GM12878 (cell line): ENCODE measurements around the gene AFAP1L2. TPM values are rescaled to one million over a fixed set of nuclear protein-coding genes. Genes with fewer than 3 reads are reported as not detected.
A peak's percentile ranks its signal among the peaks of the same experiment; 100 is the strongest.

Experiments
- ATAC-seq: fragments of 200-7000 bp; cut with Tn5 transposase; 3 replicates; pipeline ENCODE4 v1.9.1; 2020; ENCODE audit warnings: mild to moderate bottlenecking, moderate library complexity
- BruUV-seq: library from RNA; stranded (reverse); fragments of 400-500 nt; replicated peaks from 2 replicates; lab custom pipeline; 2021; lab: Mats Ljungman, UMichigan
- CTCF ChIA-PET: fragments of 300-600 bp; sonication (Branson Sonifier 250); formaldehyde crosslinking; extraction: SDS; loops from one replicate; lab custom pipeline; 2021; ENCODE audit warnings: inconsistent platforms; lab: Yijun Ruan, JAX
- POLR2A ChIA-PET: fragments of 350-600 bp; formaldehyde crosslinking; extraction: SDS; loops from one replicate; lab custom pipeline; 2021; ENCODE audit warnings: inconsistent platforms; lab: Charles Lee
- RAD21 ChIA-PET: fragments of 300-600 bp; sonication (Branson Sonifier 250); formaldehyde crosslinking; loops from one replicate; lab custom pipeline; 2023; ENCODE audit warnings: antibody characterized with exemption; ENCODE audit not compliant: unreplicated experiment; lab: Charles Lee
- SMC1A ChIA-PET: fragments of 300-600 bp; sonication (Branson Sonifier 250); formaldehyde crosslinking; loops from one replicate; lab custom pipeline; 2023; ENCODE audit not compliant: unreplicated experiment, uncharacterized antibody; lab: Charles Lee
- DNase-seq: peaks from one replicate; pipeline ENCODE4 v3.0.0-alpha.2; 2011; ENCODE audit warnings: low read depth, low spot score
- FAIRE-seq: peaks from 3 replicates; lab custom pipeline; 2011; peaks lifted over from hg19 to GRCh38; lab: Jason Lieb, UNC
- H2AFZ ChIP-seq: 2 replicates; pipeline ENCODE4 v1.6.0; 2011; ENCODE audit warnings: low read depth, low read length, control low read depth; ENCODE audit not compliant: control insufficient read depth
- H3K27ac ChIP-seq: 2 replicates; pipeline ENCODE4 v1.5.1; 2011; ENCODE audit warnings: control low read depth; ENCODE audit not compliant: control insufficient read depth, insufficient read depth
- H3K27me3 ChIP-seq, 2 experiments: replicated peaks in 1 of 2; 2 replicates each; pipeline versions ENCODE4 v1.6.0 to v1.6.1; 2011; ENCODE audit warnings: low read length in 1 of 2; ENCODE audit not compliant: control insufficient read depth in 2 of 2, insufficient read depth in 2 of 2
- H3K36me3 ChIP-seq, 2 experiments: 2 replicates each; pipeline ENCODE4 v1.5.1; 2011; ENCODE audit warnings: low read length in 1 of 2; ENCODE audit not compliant: control insufficient read depth in 2 of 2, insufficient read depth in 2 of 2
- H3K4me1 ChIP-seq: 2 replicates; pipeline ENCODE4 v1.6.1; 2011; ENCODE audit warnings: mild to moderate bottlenecking, low read length, moderate library complexity, mixed read lengths; ENCODE audit not compliant: control insufficient read depth, insufficient read depth
- H3K4me2 ChIP-seq: 2 replicates; pipeline ENCODE4 v1.6.0; 2011; ENCODE audit warnings: control low read depth; ENCODE audit not compliant: control insufficient read depth, insufficient read depth
- H3K4me3 ChIP-seq: fragments of 200-600 bp; sonication (generic); 2 replicates; pipeline ENCODE4 v1.5.1; 2016
- H3K79me2 ChIP-seq: 2 replicates; pipeline ENCODE4 v1.6.0; 2011; ENCODE audit warnings: low read length; ENCODE audit not compliant: control insufficient read depth, insufficient read depth
- H3K9ac ChIP-seq: 2 replicates; pipeline ENCODE4 v1.8.0; 2011; ENCODE audit warnings: low read length, control low read depth, mixed read lengths; ENCODE audit not compliant: control insufficient read depth, insufficient read depth
- H3K9me3 ChIP-seq: replicated peaks from 3 replicates; pipeline ENCODE4 v1.5.1; 2011; ENCODE audit warnings: mild to moderate bottlenecking, low read length; ENCODE audit not compliant: control insufficient read depth, insufficient read depth
- H4K20me1 ChIP-seq: 2 replicates; pipeline ENCODE4 v1.6.0; 2011; ENCODE audit not compliant: control insufficient read depth, insufficient read depth
- BCL3 ChIP-seq: IDR thresholded peaks from 2 replicates; pipeline ENCODE4 v1.6.1; 2011; ENCODE audit warnings: borderline replicate concordance, low read depth, mild to moderate bottlenecking, moderate library complexity, low read length; ENCODE audit not compliant: insufficient read depth, poor library complexity, severe bottlenecking
- CREB1 ChIP-seq: IDR thresholded peaks from 2 replicates; pipeline ENCODE4 v1.6.1; 2012; ENCODE audit warnings: low read depth, mild to moderate bottlenecking, inconsistent platforms
- IKZF2 ChIP-seq, 2 experiments: fragments of 450-650 bp; IDR thresholded peaks; 2 replicates each; pipeline ENCODE4 v1.6.1; 2017; ENCODE audit warnings: mild to moderate bottlenecking in 2 of 2, moderate library complexity in 2 of 2
- WGBS: methylation state at CpG from one replicate; pipeline ENCODE4 v1.1.6; 2016; ENCODE audit warnings: low lambda C conversion rate; ENCODE audit not compliant: insufficient replicate concordance, insufficient coverage; ENCODE audit errors: missing lambda C conversion rate; 5-methylcytosine and 5-hydroxymethylcytosine counted together
- in situ Hi-C: fragments of 300-500 bp; cut with MboI; formaldehyde crosslinking; loops from 9 replicates; pipeline ENCODE4 v1.14.3; 2018; ENCODE audit warnings: mixed read lengths
- intact Hi-C: fragments of 100-400 bp; cut with micrococcal nuclease; formaldehyde crosslinking; loops from one replicate; pipeline ENCODE4 v1.14.2; 2022; ENCODE audit not compliant: unreplicated experiment
- polyA plus RNA-seq, 11 experiments: library from polyadenylated mRNA; depleted of rRNA in 4 of 11; unstranded in 6 of 11; stranded (reverse) in 5 of 11; fragments of >200 nt; fragmentation: Nextera tagmentation in 4 of 11; fragmentation: Illumina TruSeq in 1 of 11; extraction: Ambion mirVana in 4 of 11; extraction: Trizol in 1 of 11; gene quantifications; 1 replicate in 1 of 11; 2 replicates in 10 of 11; pipeline versions ENCODE4 v1.2.1 to v1.2.3, GENCODE V29; 2011 to 2016; ENCODE audit warnings: inconsistent platforms in 2 of 11, missing spikeins in 2 of 11, low read depth in 1 of 11
- total RNA-seq, 4 experiments: library from RNA; depleted of rRNA in 3 of 4; stranded (reverse); fragments of >200 nt in 3 of 4; fragmentation: Illumina TruSeq in 1 of 4; extraction: Trizol in 1 of 4; gene quantifications; 2 replicates each; pipeline versions ENCODE4 v1.2.1 to v1.2.3, GENCODE V29; 2013 to 2021

AFAP1L2 gene
- total and polyA plus RNA-seq, 10 of the 15 experiments (the other 5 are each of a cell fraction or from before 2014, with no cell fraction given), result 0.03 to 4.0 (median 0.34) TPM

- H4K20me1 ChIP-seq, result no peaks in the 10 kb centered on the region
- H3K9me3 ChIP-seq, result peaks cover 14% of the 10 kb centered on the region; the same call in 2 of the 3 replicates
- FAIRE-seq, result no peak
- CTCF ChIA-PET, result interaction anchor here (0.7 to 1.6 kb wide), 2 partner anchors 8 to 46 kb away, joined by 3 to 5 read pairs; no protein-coding TSS in a partner anchor
- SMC1A ChIA-PET, result interaction anchor here (0.9 to 1.3 kb wide), 3 partner anchors 10 to 88 kb away, joined by 3 read pairs; no protein-coding TSS in a partner anchor
- no peak overlapping the region for H3K4me3 ChIP-seq
- no peak overlapping the region for H3K4me2 ChIP-seq
- no peak overlapping the region for H2AFZ ChIP-seq
- intact Hi-C loops (no loop called here), in situ Hi-C loops (no loop called here)
- POLR2A ChIA-PET, result interaction anchor here (0.9 kb wide), 1 partner anchor 11 kb away, joined by 3 read pairs; no protein-coding TSS in a partner anchor
- H3K9ac ChIP-seq, result no peak overlapping the region
- H3K27ac ChIP-seq, result no peak overlapping the region
- no TSS peak for BruUV-seq
- no peaks in the 10 kb centered on the region for H3K36me3 ChIP-seq
- WGBS, result 47% methylated on average over 5 of the region's 5 CpGs
- RAD21 ChIA-PET, result no interaction called here
- no peak for DNase-seq
- ATAC-seq, result no peak
- no peaks in the 10 kb centered on the region for H3K79me2 ChIP-seq
- peaks cover 38% of the 10 kb centered on the region for H3K4me1 ChIP-seq
- TF ChIP-seq CREB1, result no peak
- TF ChIP-seq IKZF2 (IDR thresholded peaks at IDR 0.05), result peak in 1 of 2 experiments; percentile 32; a peak in 1 of 4 replicates
- no peaks in the 10 kb centered on the region for H3K27me3 ChIP-seq
These were observed 12.0 kb downstream of the AFAP1L2 start for GRCh38 chr10:114392112-114392835.

GRCh38 chr10:114391599-114391998 lies 12.7 kb downstream of the AFAP1L2 start:
- CTCF ChIA-PET, result interaction anchor here (0.7 to 1.6 kb wide), 3 partner anchors 9 to 47 kb away, joined by 3 to 5 read pairs (median 3); no protein-coding TSS in a partner anchor
- H3K36me3 ChIP-seq, result no peaks in the 10 kb centered on the region
- in situ Hi-C loops, result no loop called here
- no TSS peak for BruUV-seq
- H3K4me2 ChIP-seq, result no peak overlapping the region
- H3K4me3 ChIP-seq, result no peak overlapping the region
- DNase-seq (no peak), FAIRE-seq (no peak), ATAC-seq (no peak)
- H2AFZ ChIP-seq, result no peak overlapping the region
- peaks cover 39% of the 10 kb centered on the region for H3K4me1 ChIP-seq
- H4K20me1 ChIP-seq, result no peaks in the 10 kb centered on the region
- WGBS, result 26% methylated on average over 5 of the region's 5 CpGs
- SMC1A ChIA-PET, result interaction anchor here (0.9 to 1.3 kb wide), 2 partner anchors 40 to 88 kb away, joined by 3 read pairs; no protein-coding TSS in a partner anchor
- RAD21 ChIA-PET, result no interaction called here
- H3K27me3 ChIP-seq, result no peaks in the 10 kb centered on the region
- TF ChIP-seq BCL3, result no peak
- TF ChIP-seq, all 136 proteins: peak for 0
- POLR2A ChIA-PET, result no interaction called here
- Histone ChIP-seq H3K27ac (no peak overlapping the region), H3K79me2 (no peaks in the 10 kb centered on the region), H3K9ac (no peak overlapping the region), H3K9me3 (peaks cover 14% of the 10 kb centered on the region; the same call in 2 of the 3 replicates)
- intact Hi-C loops, result no loop called here
